PFSK-1 (cell line): Measurements from ENCODE around the gene ASCC3.

Source experiments
- POLR2AphosphoS5 ChIP-seq: IDR thresholded peaks from 2 replicates; pipeline ENCODE4 v1.6.1; 2012; ENCODE audit warnings: low read depth, mild to moderate bottlenecking, control low read depth, low read length, moderate library complexity
- REST ChIP-seq, 2 experiments: IDR thresholded peaks; 2 replicates each; pipeline versions ENCODE4 v1.6.1 to v1.8.0; 2011 to 2012; ENCODE audit warnings: low read depth in 2 of 2, low read length in 2 of 2, control low read depth in 1 of 2, inconsistent platforms in 1 of 2, mild to moderate bottlenecking in 1 of 2, moderate library complexity in 1 of 2; ENCODE audit not compliant: insufficient read depth in 1 of 2
- SIN3A ChIP-seq: IDR thresholded peaks from 2 replicates; pipeline ENCODE4 v1.6.1; 2012; ENCODE audit warnings: mild to moderate bottlenecking, low read length, moderate library complexity, borderline replicate concordance; ENCODE audit not compliant: insufficient read depth

GRCh38 chr6:100695445-100695844 lies 185.7 kb downstream of the ASCC3 start:
- no peak for TF ChIP-seq REST (IDR thresholded peaks at IDR 0.05; ENCODE audit: insufficient read depth in 1 of 2, low read depth in 2 of 2, low read length in 2 of 2)
- no peak for TF ChIP-seq SIN3A
- no peak for TF ChIP-seq POLR2AphosphoS5
